GM23338 (cell line): ENCODE measurements around the gene CEND1. TPM values are rescaled to one million over a fixed set of nuclear protein-coding genes. Genes with fewer than 3 reads are reported as not detected.

ENCODE experiments used
- ATAC-seq: fragments of 200-7000 bp; cut with Tn5 transposase; 3 replicates; pipeline ENCODE4 v1.9.1; 2020
- DNase-seq: peaks from one replicate; pipeline ENCODE4 v3.0.0-alpha.2; 2015; ENCODE audit warnings: low spot score
- H2AFZ ChIP-seq: fragments of 200-600 bp; sonication (generic); 2 replicates; pipeline ENCODE4 v1.8.0; 2016; ENCODE audit warnings: antibody characterized with exemption, mild to moderate bottlenecking, moderate library complexity
- H3F3A ChIP-seq: fragments of 200-600 bp; sonication (generic); replicated peaks from 2 replicates; pipeline ENCODE4 v1.8.0; 2017; ENCODE audit warnings: antibody characterized with exemption, mixed run types, low read depth
- H3K27ac ChIP-seq: fragments of 200-600 bp; sonication (generic); 2 replicates; pipeline ENCODE4 v1.6.1; 2016; ENCODE audit warnings: low read depth
- H3K27me3 ChIP-seq: fragments of 200-600 bp; sonication (generic); 2 replicates; pipeline ENCODE4 v1.8.0; 2016; ENCODE audit warnings: mild to moderate bottlenecking, mixed run types, moderate library complexity; ENCODE audit not compliant: insufficient read depth
- H3K36me3 ChIP-seq: fragments of 200-600 bp; sonication (generic); 2 replicates; pipeline ENCODE4 v1.8.0; 2016; ENCODE audit warnings: mild to moderate bottlenecking; ENCODE audit not compliant: insufficient read depth
- H3K4me1 ChIP-seq: fragments of 200-600 bp; sonication (generic); 2 replicates; pipeline ENCODE4 v1.8.0; 2016; ENCODE audit warnings: mild to moderate bottlenecking, moderate library complexity; ENCODE audit not compliant: insufficient read depth
- H3K4me2 ChIP-seq: fragments of 200-600 bp; sonication (generic); 2 replicates; pipeline ENCODE4 v1.7.1; 2017; ENCODE audit warnings: mixed run types
- H3K4me3 ChIP-seq: fragments of 200-600 bp; sonication (generic); 2 replicates; pipeline ENCODE4 v1.6.1; 2016; ENCODE audit warnings: mixed run types
- H3K79me2 ChIP-seq: fragments of 200-600 bp; sonication (generic); replicated peaks from 2 replicates; pipeline ENCODE4 v1.8.0; 2017; ENCODE audit warnings: mild to moderate bottlenecking; ENCODE audit not compliant: insufficient read depth
- H3K9me2 ChIP-seq: fragments of 200-600 bp; sonication (generic); 2 replicates; pipeline ENCODE4 v1.8.0; 2017; ENCODE audit not compliant: insufficient read depth
- H4K20me1 ChIP-seq: fragments of 200-600 bp; sonication (generic); replicated peaks from 2 replicates; pipeline ENCODE4 v1.8.0; 2017; ENCODE audit warnings: mild to moderate bottlenecking; ENCODE audit not compliant: insufficient read depth
- H3K27ac Mint-ChIP-seq: 2 replicates; pipeline ENCODE4 v1.8.0; 2020; ENCODE audit warnings: inconsistent platforms, mild to moderate bottlenecking, moderate library complexity, mixed read lengths
- H3K27me3 Mint-ChIP-seq: 3 replicates; pipeline ENCODE4 v1.8.0; 2022; ENCODE audit warnings: low read depth, mild to moderate bottlenecking, moderate library complexity, mixed read lengths, inconsistent platforms; ENCODE audit not compliant: insufficient read depth, poor library complexity
- H3K36me3 Mint-ChIP-seq: 3 replicates; pipeline ENCODE4 v1.8.0; 2021; ENCODE audit warnings: low read depth, mild to moderate bottlenecking, inconsistent platforms, moderate library complexity, mixed read lengths
- H3K4me1 Mint-ChIP-seq: 3 replicates; pipeline ENCODE4 v1.8.0; 2020; ENCODE audit warnings: mild to moderate bottlenecking, inconsistent platforms, mixed read lengths
- H3K4me3 Mint-ChIP-seq: 3 replicates; pipeline ENCODE4 v1.8.0; 2021; ENCODE audit warnings: moderate library complexity, mild to moderate bottlenecking, inconsistent platforms, mixed read lengths
- H3K9me3 Mint-ChIP-seq: 3 replicates; pipeline ENCODE4 v1.8.0; 2020; ENCODE audit warnings: moderate library complexity, mild to moderate bottlenecking, inconsistent platforms, mixed read lengths
- CREB1 ChIP-seq: fragments of 250-450 bp; sonication (Bioruptor Pico); IDR thresholded peaks from 2 replicates; pipeline ENCODE4 v1.5.0; 2020; ENCODE audit warnings: low read depth, mild to moderate bottlenecking, moderate library complexity
- EZH2 ChIP-seq: fragments of 200-600 bp; sonication (generic); IDR thresholded peaks from one replicate; pipeline ENCODE4 v1.8.0; 2017; ENCODE audit warnings: antibody characterized with exemption, mild to moderate bottlenecking, low read depth; ENCODE audit not compliant: unreplicated experiment
- EZH2phosphoT487 ChIP-seq: fragments of 200-600 bp; sonication (generic); IDR thresholded peaks from one replicate; pipeline ENCODE4 v1.8.1; 2018; ENCODE audit warnings: antibody characterized with exemption; ENCODE audit not compliant: unreplicated experiment
- JUNB ChIP-seq: IDR thresholded peaks from one replicate; pipeline ENCODE4 v1.6.1; 2016; ENCODE audit warnings: antibody characterized with exemption; ENCODE audit not compliant: unreplicated experiment
- NANOG ChIP-seq: IDR thresholded peaks from 2 replicates; pipeline ENCODE4 v1.6.1; 2016; ENCODE audit warnings: antibody characterized with exemption, borderline replicate concordance
- POLR2AphosphoS5 ChIP-seq: IDR thresholded peaks from 2 replicates; pipeline ENCODE4 v1.6.1; 2016; ENCODE audit warnings: antibody characterized with exemption, low read depth
- STAT1 ChIP-seq: IDR thresholded peaks from one replicate; pipeline ENCODE4 v1.6.1; 2016; ENCODE audit warnings: antibody characterized with exemption; ENCODE audit not compliant: unreplicated experiment
- ZNF114 ChIP-seq: fragments of 250-450 bp; sonication (Bioruptor Pico); IDR thresholded peaks from 2 replicates; pipeline ENCODE4 v1.5.0; 2020; ENCODE audit warnings: mild to moderate bottlenecking, moderate library complexity
- polyA plus RNA-seq: library from polyadenylated mRNA; unstranded; fragments of >200 nt; fragmentation: Nextera tagmentation; extraction: Ambion mirVana; gene quantifications from 2 replicates; pipeline ENCODE4 v1.2.1, GENCODE V29; 2016
- total RNA-seq: library from RNA; depleted of rRNA; stranded (reverse); fragments of >200 nt; shearing (Covaris generic); gene quantifications from 2 replicates; pipeline ENCODE4 v1.2.3, GENCODE V29; 2014
- TF ChIP-seq, protein P1 (sequence below), 2 experiments: fragments of 200-600 bp in 1 of 2; sonication (generic) in 1 of 2; conservative IDR thresholded peaks; 2 replicates each; pipeline versions ENCODE4 v1.5.1 to v1.6.1; 2016 to 2017; ENCODE audit warnings: antibody characterized with exemption in 2 of 2, low read depth in 2 of 2, mild to moderate bottlenecking in 2 of 2, moderate library complexity in 1 of 2
- TF ChIP-seq, protein P2 (sequence below): IDR thresholded peaks from 2 replicates; pipeline ENCODE4 v1.6.1; 2016; ENCODE audit warnings: antibody characterized with exemption

The CEND1 gene
- total and polyA plus RNA-seq, 2 experiments from 2014 or later = 4.8 to 5.5 TPM

DNA sequence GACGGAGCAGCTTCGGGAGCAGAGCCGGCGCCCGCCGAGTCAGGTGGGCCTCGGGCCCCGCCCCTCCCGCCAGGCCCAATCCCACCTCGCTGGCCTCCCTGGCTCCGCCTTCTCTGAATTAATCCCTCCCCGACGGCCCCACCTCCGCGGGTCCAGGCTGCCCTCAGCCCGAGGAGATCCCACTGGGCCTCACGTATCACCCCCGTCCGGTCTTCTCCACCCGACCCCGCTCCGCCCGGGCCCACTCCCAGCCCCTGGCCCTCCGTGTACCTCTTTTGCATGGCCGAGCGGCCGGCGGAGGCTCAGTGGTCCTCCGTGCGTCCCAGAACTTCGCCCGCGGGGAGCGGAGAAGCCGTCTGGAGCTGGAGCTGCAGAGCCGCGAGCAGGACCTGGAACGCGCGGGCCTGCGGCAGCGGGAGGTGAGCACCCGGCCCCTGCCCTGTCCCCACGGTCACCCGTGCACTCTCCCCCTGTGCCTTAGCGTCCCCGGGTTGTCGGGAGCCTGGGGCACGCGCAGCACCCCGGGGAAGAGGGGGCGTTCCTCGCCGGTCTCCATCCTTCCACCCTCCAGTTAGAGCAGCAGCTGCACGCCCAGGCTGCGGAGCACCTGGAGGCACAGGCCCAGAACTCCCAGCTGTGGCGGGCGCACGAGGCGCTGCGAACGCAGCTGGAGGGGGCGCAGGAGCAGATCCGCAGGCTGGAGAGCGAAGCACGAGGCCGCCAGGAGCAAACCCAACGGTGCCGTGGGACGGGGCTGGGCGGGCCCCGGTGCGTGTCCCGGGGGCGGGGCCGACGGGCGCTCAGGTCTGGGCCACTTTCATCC lies 40.6 kb upstream of the CEND1 start:
- no peaks in the 10 kb centered on the region; the same call in 2 of the 3 replicates for H3K9me3 Mint-ChIP-seq
- H3K27me3 ChIP-seq = peaks cover 28% of the 10 kb centered on the region
- TF ChIP-seq POLR2AphosphoS5 = peak; percentile 83
- TF ChIP-seq, protein P1, sequence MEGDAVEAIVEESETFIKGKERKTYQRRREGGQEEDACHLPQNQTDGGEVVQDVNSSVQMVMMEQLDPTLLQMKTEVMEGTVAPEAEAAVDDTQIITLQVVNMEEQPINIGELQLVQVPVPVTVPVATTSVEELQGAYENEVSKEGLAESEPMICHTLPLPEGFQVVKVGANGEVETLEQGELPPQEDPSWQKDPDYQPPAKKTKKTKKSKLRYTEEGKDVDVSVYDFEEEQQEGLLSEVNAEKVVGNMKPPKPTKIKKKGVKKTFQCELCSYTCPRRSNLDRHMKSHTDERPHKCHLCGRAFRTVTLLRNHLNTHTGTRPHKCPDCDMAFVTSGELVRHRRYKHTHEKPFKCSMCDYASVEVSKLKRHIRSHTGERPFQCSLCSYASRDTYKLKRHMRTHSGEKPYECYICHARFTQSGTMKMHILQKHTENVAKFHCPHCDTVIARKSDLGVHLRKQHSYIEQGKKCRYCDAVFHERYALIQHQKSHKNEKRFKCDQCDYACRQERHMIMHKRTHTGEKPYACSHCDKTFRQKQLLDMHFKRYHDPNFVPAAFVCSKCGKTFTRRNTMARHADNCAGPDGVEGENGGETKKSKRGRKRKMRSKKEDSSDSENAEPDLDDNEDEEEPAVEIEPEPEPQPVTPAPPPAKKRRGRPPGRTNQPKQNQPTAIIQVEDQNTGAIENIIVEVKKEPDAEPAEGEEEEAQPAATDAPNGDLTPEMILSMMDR (conservative IDR thresholded peaks at IDR 0.05; ENCODE audit: low read depth in 2 of 2) = no peak
- ATAC-seq (peak; percentile 51), DNase-seq (peak; percentile 95)
- peak overlapping the region; percentile 64 for H3K4me3 Mint-ChIP-seq
- H4K20me1 ChIP-seq = peaks cover 9% of the 10 kb centered on the region; the same call in 1 of the 2 replicates
- peak overlapping the region; percentile 63; the same call in 1 of the 2 replicates for H2AFZ ChIP-seq
- 0 out of 2 replicates have a peak, but pooled peaks cover 5% of the 10 kb centered on the region for H3K79me2 ChIP-seq
- no peak overlapping the region for H3K27ac ChIP-seq
- no peaks in the 10 kb centered on the region for H3K36me3 Mint-ChIP-seq
- H3F3A ChIP-seq = peaks cover 26% of the 10 kb centered on the region
- H3K4me1 Mint-ChIP-seq = peaks cover 43% of the 10 kb centered on the region
- H3K36me3 ChIP-seq = no peaks in the 10 kb centered on the region
- H3K9me2 ChIP-seq = no peaks in the 10 kb centered on the region
- H3K4me1 ChIP-seq = peaks cover 34% of the 10 kb centered on the region
- no peak overlapping the region for H3K27ac Mint-ChIP-seq
- peaks cover 63% of the 10 kb centered on the region for H3K27me3 Mint-ChIP-seq
- H3K4me3 ChIP-seq = peak overlapping the region; percentile 89
- peak overlapping the region; percentile 98 for H3K4me2 ChIP-seq

DNA sequence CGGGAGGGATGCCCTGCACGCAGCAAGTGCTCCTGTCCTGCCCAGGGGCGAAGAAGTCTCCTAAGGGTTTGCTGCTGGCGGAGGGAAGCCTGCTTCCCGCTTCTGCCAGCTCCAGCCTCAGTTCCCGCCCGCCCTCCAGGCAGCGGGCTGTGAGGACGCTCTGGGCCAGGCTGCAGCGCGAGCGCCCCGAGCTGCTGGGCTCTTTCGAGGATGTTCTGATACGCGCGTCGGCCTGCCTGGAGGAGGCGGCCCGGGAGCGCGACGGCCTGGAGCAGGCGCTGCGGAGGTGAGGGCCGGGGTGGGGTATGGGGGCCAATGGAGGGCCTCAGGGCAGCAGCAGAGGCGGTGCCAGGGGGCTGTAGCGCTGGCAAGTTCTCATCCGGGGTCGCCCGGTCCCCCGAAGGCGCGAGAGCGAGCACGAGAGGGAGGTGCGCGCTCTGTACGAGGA lies 40.0 kb upstream of the CEND1 start:
- ATAC-seq = peak; percentile 10
- Mint-ChIP-seq H3K27me3 (peaks cover 61% of the 10 kb centered on the region), H3K27ac (no peak overlapping the region), H3K4me1 (peaks cover 49% of the 10 kb centered on the region), H3K36me3 (peaks cover 5% of the 10 kb centered on the region; the same call in 1 of the 3 replicates), H3K4me3 (peak overlapping the region; percentile 64), H3K9me3 (no peaks in the 10 kb centered on the region; the same call in 2 of the 3 replicates)
- TF ChIP-seq POLR2AphosphoS5 (peak; percentile 92), NANOG (no peak)
- Histone ChIP-seq H3F3A (peaks cover 30% of the 10 kb centered on the region), H3K4me3 (peak overlapping the region; percentile 89), H4K20me1 (peaks cover 9% of the 10 kb centered on the region; the same call in 1 of the 2 replicates), H3K4me1 (peaks cover 34% of the 10 kb centered on the region), H3K27ac (no peak overlapping the region), H3K27me3 (peaks cover 28% of the 10 kb centered on the region), H3K9me2 (no peaks in the 10 kb centered on the region), H3K79me2 (0 out of 2 replicates have a peak, but pooled peaks cover 5% of the 10 kb centered on the region), H2AFZ (peak overlapping the region; percentile 80; the same call in 1 of the 2 replicates), H3K4me2 (peak overlapping the region; percentile 98), H3K36me3 (no peaks in the 10 kb centered on the region)
- DNase-seq = peak; percentile 77

DNA sequence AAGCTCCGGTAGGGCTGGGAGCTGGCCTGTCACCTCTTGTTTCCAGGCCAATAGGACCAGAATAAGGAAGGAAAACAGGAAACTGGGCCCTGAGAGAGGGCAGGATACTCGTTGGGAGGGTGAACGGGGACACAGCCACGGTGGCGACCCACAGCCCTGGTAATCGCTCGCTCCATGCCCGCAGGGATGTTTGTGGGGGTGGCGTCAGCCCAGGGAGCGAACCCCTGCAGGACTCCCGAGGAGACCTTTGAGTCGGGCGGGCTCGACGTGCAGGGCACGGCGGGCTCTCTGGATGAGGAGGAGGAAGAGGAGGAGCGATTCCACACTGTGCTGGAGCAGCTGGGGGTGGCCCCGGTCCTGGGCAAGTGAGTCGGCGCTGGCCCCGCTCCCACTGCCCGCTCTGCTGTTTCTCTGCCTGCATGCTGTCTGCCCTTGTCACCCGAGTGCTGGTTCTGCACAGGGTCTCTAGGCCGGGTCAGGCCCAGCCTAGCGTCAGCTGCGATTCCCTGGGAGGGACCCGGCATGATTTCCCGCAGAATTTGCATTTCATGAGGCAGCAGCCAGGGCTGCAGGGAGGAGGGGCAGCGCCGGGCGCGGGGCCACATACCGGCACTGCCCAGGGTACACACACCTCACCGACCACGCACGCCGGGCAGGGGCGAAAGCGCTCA lies 39.4 kb upstream of the CEND1 start:
- Histone ChIP-seq H3K79me2 (0 out of 2 replicates have a peak, but pooled peaks cover 5% of the 10 kb centered on the region), H3K36me3 (no peaks in the 10 kb centered on the region), H3K4me2 (peak overlapping the region; percentile 98), H2AFZ (peak overlapping the region; percentile 80), H3K27ac (no peak overlapping the region), H3K27me3 (peaks cover 28% of the 10 kb centered on the region), H3K9me2 (no peaks in the 10 kb centered on the region), H3K4me3 (peak overlapping the region; percentile 89), H3F3A (peaks cover 30% of the 10 kb centered on the region), H4K20me1 (peaks cover 6% of the 10 kb centered on the region; the same call in 1 of the 2 replicates), H3K4me1 (peaks cover 34% of the 10 kb centered on the region)
- H3K9me3 Mint-ChIP-seq = no peaks in the 10 kb centered on the region; the same call in 2 of the 3 replicates
- DNase-seq (peak; percentile 64), ATAC-seq (peak; percentile 3)
- peak overlapping the region; percentile 64 for H3K4me3 Mint-ChIP-seq
- H3K27me3 Mint-ChIP-seq = peaks cover 62% of the 10 kb centered on the region
- H3K4me1 Mint-ChIP-seq = peaks cover 50% of the 10 kb centered on the region
- peaks cover 7% of the 10 kb centered on the region; the same call in 1 of the 3 replicates for H3K36me3 Mint-ChIP-seq
- no peak overlapping the region for H3K27ac Mint-ChIP-seq
- TF ChIP-seq JUNB (no peak), POLR2AphosphoS5 (no peak; the same call in 1 of the 2 replicates), STAT1 (no peak), EZH2 (no peak), NANOG (no peak), EZH2phosphoT487 (no peak), CREB1 (CRISPR knock-in tag) (no peak), ZNF114 (no peak)
- TF ChIP-seq, protein P2, sequence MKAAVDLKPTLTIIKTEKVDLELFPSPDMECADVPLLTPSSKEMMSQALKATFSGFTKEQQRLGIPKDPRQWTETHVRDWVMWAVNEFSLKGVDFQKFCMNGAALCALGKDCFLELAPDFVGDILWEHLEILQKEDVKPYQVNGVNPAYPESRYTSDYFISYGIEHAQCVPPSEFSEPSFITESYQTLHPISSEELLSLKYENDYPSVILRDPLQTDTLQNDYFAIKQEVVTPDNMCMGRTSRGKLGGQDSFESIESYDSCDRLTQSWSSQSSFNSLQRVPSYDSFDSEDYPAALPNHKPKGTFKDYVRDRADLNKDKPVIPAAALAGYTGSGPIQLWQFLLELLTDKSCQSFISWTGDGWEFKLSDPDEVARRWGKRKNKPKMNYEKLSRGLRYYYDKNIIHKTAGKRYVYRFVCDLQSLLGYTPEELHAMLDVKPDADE = no peak
- TF ChIP-seq, protein P1 (conservative IDR thresholded peaks at IDR 0.05; ENCODE audit: low read depth in 2 of 2) = no peak
